ENCODE measurements around the gene ADAM22.

- TF ChIP-seq CTCF (IDR thresholded peaks at IDR 0.05; ENCODE audit: poor library complexity) (no peak), EZH2phosphoT487 (IDR thresholded peaks at IDR 0.05; ENCODE audit: low read depth, severe bottlenecking, unreplicated experiment) (no peak)
Observed at GRCh38 chr7:87920578-87920977, 13.5 kb upstream of the ADAM22 start.

Measured in hepatocyte (in vitro differentiated cells).